ENCODE data around the gene SHISA9.

DNA sequence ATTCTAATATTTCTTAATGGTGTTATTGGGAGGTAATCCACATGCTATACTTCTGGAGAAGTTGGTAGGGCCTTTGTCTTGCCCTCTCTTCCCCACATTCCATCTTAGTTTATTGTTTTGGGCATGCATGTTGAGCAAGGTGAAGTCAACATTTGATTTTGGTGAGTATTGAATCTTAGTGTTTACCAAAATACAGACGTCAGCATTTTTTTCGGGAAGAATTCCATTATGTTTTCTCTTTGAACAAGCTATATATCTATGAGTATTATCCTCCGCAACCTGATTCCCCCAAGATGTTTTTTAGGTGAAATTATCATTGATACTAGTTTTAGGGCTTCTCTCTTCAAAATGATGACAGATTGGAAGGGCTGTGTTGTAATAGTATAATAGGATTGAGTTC lies 47.4 kb upstream of the SHISA9 start:
- no peak for TF ChIP-seq POLR2A (IDR thresholded peaks at IDR 0.05)
- TF ChIP-seq, protein P1, sequence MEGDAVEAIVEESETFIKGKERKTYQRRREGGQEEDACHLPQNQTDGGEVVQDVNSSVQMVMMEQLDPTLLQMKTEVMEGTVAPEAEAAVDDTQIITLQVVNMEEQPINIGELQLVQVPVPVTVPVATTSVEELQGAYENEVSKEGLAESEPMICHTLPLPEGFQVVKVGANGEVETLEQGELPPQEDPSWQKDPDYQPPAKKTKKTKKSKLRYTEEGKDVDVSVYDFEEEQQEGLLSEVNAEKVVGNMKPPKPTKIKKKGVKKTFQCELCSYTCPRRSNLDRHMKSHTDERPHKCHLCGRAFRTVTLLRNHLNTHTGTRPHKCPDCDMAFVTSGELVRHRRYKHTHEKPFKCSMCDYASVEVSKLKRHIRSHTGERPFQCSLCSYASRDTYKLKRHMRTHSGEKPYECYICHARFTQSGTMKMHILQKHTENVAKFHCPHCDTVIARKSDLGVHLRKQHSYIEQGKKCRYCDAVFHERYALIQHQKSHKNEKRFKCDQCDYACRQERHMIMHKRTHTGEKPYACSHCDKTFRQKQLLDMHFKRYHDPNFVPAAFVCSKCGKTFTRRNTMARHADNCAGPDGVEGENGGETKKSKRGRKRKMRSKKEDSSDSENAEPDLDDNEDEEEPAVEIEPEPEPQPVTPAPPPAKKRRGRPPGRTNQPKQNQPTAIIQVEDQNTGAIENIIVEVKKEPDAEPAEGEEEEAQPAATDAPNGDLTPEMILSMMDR (IDR thresholded peaks at IDR 0.05), result no peak

All from breast epithelium (tissue), 3 donors.